GM21619 (cell line): ENCODE measurements around the gene PRKCA.
"Not testable (repeated sequence)": the region's sequence is repeated elsewhere in the genome, so short reads cannot be mapped to it uniquely, and the experiment has no call there.

Experiments used
- ATAC-seq: cut with Tn5 transposase; IDR thresholded peaks from one replicate; pipeline ENCODE4 v1.9.1; 2021; ENCODE audit not compliant: unreplicated experiment

The PRKCA gene

DNA sequence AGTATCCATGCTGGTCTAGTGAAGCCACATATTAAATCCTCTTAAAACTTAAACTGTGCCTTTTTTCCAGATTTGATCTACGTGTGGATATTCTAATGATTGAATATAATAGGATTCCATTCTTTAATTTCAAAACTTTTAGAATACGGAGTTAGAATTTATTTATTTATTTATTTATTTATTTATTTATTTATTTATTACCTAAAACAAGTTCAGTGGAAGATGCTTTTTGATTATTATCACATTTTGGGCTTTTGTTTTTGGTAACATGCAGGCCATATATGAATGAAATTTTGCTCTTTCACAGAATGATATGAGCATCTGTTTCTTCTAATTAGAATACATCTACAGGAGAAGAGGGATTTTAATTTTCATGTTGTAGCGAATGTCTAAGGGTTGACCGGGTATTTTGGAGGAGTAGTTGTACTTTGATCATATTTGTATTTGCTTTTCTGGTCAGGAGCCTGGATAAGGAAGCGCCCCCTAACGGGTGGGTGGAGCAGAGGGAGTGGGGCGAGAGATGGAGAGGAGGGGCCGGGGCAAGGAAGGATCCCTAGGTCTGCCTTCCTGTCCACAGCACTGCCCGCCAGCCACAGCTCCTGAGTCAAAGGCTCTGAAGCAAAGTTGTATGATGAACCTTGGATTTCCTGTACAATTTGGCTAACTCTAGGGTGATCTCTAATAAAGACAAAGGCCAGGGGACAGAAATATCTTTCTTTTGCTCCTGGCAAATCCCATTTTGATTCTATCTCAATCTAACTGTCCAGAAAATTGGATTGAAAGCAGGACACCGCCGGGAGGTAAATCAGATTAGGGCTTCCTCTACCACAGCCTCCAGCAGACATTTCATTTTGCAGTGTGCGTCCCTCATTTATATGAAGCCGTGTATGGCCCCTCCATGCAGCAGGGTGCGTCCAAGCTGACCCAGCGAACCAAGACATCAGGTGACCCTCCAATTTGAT is 149.1 kb downstream of the PRKCA start:
- no peak for ATAC-seq

DNA sequence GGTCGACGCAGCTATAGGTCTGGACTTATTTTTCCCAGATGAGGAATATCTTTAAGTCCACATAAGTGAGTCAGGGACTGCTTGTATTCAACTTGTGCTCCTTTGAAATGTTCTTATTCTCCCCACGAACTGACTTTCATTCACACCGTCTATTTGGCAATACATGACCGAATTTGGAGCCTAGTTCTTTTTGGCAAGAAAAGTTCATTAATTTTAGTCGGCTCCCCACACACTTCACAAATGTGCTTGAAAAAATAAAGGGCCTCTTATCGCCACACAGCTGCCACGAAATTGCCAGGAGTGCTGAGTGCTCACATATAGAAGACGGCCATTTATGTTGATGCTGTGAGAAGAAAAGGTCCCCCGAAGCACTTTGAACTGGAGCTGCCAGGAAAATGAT is 152.6 kb downstream of the PRKCA start:
- ATAC-seq, result no peak

DNA sequence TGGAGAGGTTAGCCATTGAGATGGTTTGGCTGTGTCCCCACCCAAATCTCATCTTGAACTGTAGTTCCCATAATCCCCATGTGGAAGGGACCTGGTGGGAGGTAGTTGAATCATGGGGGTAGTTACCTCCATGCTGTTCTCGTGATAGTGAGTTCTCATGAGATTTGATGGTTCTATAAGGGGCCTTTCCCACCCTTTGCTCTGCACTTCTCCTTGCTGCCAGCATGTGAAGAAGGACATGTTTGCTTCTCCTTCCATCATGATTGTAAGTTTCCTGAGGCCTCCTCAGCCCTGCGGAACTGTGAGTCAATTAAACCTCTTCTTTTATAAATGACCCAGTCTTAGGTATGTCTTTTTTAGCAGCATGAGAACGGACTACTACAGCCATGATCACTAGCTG is 155.1 kb downstream of the PRKCA start:
- ATAC-seq, result not testable (repeated sequence)

DNA sequence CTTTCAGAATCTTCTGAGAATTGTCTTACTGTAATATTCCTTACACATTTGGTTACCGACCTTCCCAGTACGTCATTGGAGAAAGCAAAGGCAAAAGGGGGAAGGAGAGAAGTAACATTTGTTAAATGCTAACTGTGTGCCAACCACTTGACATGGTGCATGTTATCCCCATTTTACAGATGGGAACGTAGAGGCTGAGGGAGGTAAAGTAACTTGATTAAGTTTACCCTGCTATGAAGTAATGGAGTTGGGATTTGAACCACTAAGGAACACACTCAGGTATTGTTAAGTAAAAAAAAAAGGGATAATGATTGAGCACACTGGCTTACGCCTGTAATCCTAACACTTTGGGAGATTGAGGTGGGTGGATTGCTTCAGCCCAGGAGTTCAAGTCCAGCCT is 156.4 kb downstream of the PRKCA start:
- no peak for ATAC-seq

DNA sequence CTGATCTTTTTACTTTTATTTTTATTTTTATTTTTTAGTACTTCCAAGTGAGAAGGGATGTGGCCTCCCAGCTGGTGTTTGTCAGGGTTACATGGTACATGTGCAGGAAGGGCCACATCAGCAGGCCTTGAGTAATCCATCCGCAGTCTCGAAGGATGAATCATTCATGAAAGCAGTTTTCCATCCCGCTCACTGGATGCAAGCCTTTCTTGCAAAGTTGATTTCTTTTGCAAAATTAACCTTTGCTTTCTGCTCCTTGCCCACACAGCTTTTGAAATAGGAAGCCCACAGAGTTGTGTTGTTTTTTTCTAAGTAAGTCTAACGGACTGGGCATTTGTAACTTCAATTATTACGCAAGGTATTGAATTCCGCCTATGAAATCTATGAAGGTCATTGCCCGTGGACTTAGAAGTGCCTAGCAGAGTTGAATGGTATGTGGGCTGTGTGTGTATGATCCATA is 157.4 kb downstream of the PRKCA start:
- no peak for ATAC-seq

DNA sequence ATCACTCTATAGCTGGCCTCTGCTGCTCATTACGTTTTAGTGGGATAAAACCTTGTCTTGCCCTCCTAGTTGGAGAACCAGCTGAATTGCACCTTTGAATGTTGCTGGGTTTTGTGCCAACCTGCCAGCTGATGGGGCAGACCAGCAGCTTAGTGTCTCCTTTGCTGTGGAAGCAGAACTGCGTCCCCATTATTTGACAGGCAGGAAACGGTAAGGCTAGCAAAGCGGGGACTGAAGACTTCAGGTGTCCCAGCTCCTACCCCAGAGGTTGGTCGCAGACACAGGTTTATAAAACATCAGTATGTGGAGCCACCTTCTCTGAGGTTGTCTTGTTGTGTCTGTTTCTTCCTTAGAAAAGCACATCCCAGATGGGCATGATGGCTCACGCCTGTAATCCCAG is 158.1 kb downstream of the PRKCA start:
- ATAC-seq, result no peak

DNA sequence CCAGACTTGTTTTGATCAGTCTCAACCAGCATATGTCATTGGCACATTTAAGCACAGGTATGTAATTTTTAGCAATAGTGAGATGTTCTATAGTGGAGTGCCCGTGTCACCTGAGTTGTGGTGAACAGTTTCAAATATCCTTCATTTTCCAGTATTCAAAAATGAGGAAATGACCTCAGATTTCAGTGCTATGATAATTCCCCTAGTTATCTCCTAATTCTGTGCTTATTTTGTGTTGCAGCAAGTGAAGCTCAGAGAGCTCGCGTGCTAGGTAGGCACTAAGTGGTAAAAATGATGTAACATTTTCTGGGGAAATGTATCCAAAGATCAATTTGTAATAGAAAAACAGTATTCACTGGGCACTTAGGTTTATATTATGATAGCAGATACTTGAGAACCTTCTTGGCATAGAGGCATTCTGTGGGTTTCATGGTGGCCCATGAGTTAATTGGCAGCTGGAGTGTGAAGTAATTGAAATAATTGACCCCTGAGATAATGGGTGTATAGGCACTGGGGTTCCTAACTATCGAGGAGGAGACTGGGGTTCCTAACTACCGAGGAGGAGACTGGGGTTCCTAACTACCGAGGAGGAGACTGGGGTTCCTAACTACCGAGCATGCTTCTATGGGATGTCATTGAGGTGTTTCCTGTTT is 159.1 kb downstream of the PRKCA start:
- no peak for ATAC-seq

DNA sequence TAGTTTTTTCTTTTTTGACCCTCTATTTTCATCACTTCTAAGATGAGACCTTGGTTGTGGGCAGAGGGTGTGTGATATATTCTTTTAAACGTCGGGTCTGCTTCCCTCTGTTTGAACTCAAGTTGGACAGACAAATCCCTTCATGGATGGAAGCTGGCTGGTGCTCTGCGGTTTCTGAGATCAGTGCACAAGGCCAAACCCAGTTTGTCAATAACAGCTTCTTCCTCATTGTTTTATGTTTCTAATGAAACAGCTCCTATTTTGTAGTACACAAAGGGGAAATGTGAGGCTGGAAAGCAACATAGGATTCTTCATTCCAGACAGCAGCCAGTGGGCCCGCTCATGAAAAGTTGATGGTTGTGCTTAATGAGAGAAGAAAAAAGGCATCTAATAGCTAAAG is 159.6 kb downstream of the PRKCA start:
- ATAC-seq, result no peak

DNA sequence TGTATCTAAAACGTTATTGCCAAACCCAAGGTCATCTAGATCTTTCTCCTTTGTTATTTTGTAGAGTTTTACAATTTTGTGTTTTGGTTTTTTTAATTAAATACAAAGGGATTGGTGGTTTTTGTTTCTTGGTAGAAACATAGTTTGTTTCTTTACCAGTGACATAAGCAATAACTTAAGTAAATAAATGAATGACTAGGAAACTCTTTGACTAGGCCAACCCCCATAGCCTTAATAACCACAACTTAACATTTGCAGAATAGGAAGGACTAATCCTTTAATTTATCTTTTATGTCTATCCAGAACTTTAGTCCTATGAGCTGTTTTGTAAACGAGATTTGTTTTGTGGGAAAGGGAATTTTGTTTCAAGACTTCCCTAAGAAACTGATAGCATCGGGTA is 162.5 kb downstream of the PRKCA start:
- ATAC-seq, result no peak

DNA sequence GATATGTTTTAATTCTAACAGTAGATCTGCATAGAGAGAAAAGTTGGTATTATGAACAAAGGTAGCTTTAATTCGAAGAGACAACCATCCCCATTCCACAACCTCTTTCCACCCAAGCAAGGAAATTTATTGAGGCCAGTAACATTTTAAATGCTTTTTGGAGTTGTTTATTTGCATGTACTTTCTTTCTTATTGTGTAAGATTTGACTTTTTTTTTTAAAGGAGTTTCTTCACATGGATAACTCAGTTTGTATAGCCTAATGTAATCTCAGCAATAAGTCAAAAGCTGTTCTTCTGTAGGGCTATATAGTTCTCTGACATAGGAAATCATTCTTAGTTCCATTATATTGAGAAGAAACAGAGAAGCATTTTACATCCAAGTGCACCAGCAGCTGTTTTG is 163.3 kb downstream of the PRKCA start:
- ATAC-seq, result no peak

DNA sequence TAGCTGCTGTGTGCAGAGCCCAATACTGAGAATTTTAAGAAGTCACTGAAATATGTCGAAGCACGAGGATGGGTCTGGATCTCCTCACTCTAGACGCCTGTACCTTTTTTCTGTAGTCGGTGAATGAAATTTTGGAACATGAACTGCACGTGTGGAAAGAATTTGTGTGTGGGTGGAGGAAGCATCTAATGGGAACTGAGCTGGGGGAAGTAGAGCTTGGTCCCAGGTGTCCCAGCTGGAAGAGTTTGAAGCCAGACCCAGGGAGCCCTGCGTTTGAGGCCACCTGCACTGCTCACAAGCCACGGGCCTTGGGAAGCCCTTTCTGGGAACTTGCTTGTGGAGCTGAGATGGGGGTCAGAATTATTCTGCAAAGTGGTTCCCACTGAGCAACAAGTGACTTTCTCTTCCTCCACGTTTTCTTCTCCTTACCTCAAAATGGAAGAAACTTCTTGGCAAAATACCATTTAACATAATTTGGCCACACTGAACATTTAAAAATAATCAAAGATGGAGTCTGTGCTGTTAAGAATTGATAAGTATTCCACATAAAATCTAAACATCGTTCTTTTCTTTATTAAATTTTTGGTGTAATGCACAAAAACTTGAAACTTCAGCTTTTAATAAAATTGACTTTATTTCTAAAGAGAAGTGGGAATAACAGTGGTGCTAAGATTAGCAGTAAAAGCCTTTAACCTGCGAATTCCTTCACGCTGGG is 163.8 kb downstream of the PRKCA start:
- ATAC-seq, result no peak

DNA sequence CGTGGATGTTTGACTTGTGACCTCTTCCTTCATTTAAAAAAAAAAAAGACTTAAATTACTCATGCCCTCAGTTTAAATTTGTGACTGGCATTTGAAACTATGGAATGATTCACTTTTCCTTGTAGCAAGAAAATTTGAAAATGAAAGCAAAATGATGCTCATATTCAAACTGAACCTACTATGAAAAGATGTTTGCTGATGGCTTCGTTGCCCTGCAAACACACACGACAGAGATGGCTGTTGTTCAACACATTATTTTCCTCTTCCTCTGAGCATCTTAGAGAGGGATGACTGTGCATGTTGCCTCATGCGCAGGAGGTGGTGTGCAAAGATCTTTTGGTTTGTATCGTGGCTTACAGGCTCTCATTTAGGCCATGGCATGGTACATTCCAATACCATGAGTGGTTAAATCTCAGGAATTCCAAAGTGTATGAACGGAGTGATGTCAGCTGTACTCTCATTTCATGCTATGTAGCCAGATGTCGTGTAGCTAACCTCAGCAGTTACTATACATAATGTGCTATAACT is 164.5 kb downstream of the PRKCA start:
- no peak for ATAC-seq

DNA sequence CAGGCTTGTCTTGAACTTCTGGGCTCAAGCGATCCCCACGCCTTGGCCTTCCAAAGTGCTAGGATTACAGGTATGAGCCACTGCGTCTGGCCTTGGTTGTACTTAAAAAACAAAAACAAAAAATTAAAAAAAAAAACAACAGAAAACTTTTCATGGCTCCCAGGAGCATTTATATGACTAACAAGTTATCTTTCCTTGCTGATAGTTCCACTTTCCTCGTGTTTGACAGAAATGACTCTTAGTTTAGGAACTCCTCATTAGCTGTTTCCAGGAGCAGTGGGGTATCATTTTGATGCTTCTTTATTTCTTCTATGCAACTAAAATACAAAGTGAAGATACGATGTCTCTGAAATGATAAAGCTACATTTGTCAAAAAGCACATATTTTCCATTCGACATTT is 165.4 kb downstream of the PRKCA start:
- no peak for ATAC-seq

DNA sequence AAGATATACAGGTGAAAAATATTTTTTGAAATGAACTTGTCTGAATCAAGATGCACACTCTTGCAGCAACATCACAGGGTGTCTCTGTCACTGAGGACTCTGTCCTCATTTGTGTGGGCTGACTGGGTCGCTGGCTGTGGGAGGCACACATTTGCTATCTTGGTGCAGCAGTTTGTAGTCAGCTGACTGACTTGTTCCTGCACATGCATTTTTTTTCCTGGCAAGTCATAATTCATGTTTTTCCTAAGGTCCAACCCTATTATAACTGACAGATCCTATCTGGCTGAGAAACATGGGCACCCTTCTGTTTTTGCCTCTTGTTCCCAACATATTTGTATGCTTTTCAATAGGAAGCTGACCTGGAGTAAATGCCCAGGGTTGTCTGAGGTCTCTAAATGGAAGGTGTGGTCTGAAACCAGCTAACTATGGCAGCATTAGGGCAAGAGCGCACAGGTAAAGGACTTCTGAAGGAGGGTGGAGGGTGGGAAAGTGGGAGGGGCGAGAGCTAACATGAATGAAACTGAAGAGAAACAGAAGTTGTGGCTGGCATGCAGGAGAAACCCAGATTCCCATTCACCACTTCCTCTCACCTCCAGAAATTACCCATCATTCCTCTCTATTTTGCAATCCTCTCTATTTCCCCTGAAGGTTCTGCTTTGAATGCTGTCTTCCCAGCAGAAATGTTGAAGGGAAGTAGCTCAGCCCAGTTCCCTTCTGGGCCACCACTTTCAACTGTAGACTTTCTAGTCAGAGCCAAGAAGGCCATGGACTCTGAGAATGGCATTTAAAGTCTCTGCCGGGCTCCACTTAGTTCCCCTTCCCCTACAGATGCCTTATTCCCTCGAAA is 166.1 kb downstream of the PRKCA start:
- no peak for ATAC-seq

DNA sequence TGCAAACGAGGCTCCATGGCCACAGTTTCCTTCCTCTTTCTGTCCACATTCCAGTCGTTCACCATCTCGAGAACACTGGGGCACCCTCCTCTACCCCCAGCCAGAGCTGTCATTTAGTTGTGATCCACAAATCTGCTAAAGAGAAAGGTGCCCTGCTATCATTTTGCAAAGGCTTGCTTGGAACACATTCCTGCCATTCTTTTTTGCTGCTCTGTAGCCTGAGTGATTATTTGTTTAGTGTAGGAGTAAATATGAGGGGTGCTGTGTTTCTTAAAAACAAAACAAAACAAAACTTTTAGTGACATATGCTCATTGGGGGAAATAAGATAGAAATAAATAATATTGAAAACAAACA is 166.7 kb downstream of the PRKCA start:
- ATAC-seq, result no peak

DNA sequence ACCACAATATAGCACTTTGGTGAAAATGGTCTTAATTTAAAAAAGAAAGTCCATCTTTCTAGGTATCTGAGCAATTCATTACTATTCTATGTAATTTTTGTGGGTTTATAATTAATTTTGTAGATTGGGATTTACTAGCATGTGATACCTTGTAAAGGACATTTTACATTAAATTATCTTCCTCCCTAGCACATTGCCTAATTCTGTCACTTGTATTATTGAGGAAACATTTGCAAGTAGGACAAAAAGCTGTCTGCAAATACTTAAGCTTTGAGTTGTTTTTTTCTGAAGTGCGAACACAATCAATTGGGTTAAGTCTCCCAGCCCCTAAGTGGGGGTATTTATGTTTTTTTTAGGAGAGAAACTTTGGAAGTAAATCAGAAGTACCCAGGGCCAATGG is 167.0 kb downstream of the PRKCA start:
- no peak for ATAC-seq

DNA sequence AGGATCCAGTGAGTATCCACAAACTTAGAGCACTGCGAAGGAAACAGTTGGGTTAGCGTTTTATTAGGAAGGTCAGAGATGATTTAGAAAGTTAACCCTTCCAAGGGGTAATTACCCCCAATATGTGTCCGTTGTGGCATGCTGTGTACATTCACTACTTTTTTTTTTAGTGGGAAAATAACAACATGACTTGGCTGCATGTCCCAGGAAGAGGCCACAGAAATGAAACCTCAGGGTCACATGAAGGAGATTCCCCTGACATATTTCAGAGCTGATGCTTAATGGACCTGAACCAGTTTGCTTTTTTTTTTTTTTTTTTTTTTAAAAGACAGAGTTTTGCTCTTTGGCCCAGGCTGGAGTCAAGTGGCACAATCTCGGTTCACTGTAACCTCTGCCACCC is 167.5 kb downstream of the PRKCA start:
- ATAC-seq, result no peak

DNA sequence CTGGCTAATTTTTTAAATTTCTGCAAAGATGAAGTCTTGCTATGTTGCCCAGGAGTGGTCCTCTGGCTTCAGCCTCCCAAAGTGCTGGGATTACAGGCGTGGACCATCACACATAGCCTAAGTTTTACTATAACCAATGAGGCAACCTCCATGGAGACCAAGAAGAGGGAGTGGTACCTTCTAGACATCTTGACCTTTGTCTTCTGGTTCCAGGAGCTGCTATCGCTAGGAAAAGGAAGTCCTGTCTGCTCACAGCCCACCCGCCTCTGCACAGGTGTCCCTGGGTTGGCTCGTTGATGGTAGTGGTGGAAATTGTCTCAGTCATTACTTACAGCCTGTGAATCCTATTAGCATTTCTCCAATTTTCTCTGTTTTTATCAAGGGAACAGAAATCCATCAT is 169.7 kb downstream of the PRKCA start:
- ATAC-seq, result no peak

DNA sequence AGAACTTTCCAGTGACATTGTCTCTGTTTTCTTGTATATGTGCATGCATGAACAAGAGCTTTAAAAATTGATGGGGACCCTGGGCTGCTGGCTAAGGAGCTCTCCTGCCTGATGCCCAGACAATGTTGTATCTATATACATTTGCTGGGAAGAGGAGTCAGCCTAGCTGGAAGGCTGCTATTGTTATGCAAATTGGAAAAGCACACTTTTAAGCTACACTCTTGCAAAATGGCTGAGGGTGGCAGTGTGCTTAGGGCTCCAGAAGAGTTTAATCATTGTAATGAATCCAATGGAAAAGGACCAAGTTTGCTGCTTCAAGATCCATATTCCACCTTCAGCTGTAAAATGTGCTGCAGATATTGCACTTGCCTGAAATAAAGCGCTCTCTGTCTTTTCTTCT is 171.8 kb downstream of the PRKCA start:
- no peak for ATAC-seq

DNA sequence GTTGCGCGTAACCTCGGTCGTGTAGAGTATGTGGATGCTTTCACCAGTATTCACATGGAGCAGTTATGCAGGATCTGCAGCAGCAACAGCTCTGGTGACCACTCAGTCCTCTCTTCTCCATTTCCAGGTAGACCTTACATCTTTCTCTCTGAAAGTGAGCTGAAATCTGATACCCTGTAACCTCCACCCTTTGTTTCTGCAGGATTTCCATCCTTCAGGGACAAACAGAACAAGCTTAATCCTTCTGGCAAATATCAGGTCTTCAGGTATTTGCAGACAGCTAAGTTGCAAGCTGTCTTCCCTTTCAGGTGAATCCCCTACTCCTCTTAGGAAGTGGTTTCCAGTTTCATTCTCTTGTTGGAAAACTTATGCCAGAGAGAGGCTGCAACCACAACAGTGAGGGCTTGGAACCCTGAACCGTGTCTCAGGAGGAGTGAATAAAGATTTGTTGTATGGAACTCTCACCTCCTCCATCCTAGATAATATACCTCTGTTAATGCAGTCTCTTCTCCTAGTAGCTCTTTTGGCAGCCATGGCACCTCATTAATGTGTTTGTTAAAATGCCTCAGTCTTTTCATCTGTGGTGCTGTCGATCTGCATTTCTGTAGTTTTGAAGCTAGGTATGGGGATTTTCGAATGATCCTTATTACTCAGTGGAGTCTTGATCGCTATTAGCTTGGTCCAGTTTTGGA is 172.5 kb downstream of the PRKCA start:
- ATAC-seq, result no peak
